HCT116 (cell line): Measurements from ENCODE around the gene CHPT1. TPM values are rescaled to one million over a fixed set of nuclear protein-coding genes. Genes with fewer than 3 reads are reported as not detected.

Source experiments
- ATAC-seq: fragments of 200-7000 bp; cut with Tn5 transposase; 2 replicates; pipeline ENCODE4 v1.9.1; 2020; ENCODE audit warnings: mild to moderate bottlenecking, moderate library complexity
- BruUV-seq: library from RNA; stranded (reverse); fragments of 400-500 nt; replicated peaks from 2 replicates; lab custom pipeline; 2021; lab: Mats Ljungman, UMichigan
- CTCF ChIA-PET: fragments of 300-600 bp; sonication (Branson Sonifier 250); formaldehyde crosslinking; loops from one replicate; lab custom pipeline; 2021; ENCODE audit warnings: antibody characterized with exemption; lab: Charles Lee
- POLR2A ChIA-PET: fragments of 300-600, 350-600 bp; sonication (Branson Sonifier 250); formaldehyde crosslinking; loops from one replicate; lab custom pipeline; 2021; ENCODE audit warnings: antibody characterized with exemption; lab: Charles Lee
- RAD21 ChIA-PET, 2 experiments: fragments of 300-600 bp; sonication (Branson Sonifier 250); formaldehyde crosslinking; loops; one replicate each; lab custom pipeline; 2023; ENCODE audit warnings: low total read pairs in 2 of 2; ENCODE audit not compliant: uncharacterized antibody in 2 of 2, unreplicated experiment in 2 of 2, low non-redundant PET in 1 of 2; lab: Charles Lee
- DNase-seq: peaks from one replicate; pipeline ENCODE4 v3.0.0-alpha.2; 2010; ENCODE audit warnings: low read depth, low spot score
- H2AFZ ChIP-seq: fragments of 200-600 bp; shearing (Covaris generic), sonication (generic); 2 replicates; pipeline ENCODE4 v1.6.1; 2017; ENCODE audit warnings: low read depth, mixed run types, mixed read lengths, antibody characterized with exemption, low read length; ENCODE audit not compliant: poor library complexity, severe bottlenecking
- H3K27ac ChIP-seq: 2 replicates; pipeline ENCODE4 v1.5.1; 2012; ENCODE audit warnings: low read depth, low read length
- H3K27me3 ChIP-seq: fragments of 200-600 bp; sonication (generic); 2 replicates; pipeline ENCODE4 v1.6.1; 2016; ENCODE audit warnings: mixed run types, low read length, mixed read lengths; ENCODE audit not compliant: insufficient read depth
- H3K36me3 ChIP-seq, 2 experiments: fragments of 200-500 bp in 1 of 2; fragments of 200-600 bp in 1 of 2; sonication (Bioruptor generic) in 1 of 2; sonication (generic) in 1 of 2; 2 replicates each; pipeline versions ENCODE4 v1.5.1 to v1.6.1; 2014 to 2016; ENCODE audit warnings: low read length in 2 of 2, inconsistent platforms in 1 of 2, mixed read lengths in 1 of 2, mixed run types in 1 of 2; ENCODE audit not compliant: insufficient read depth in 2 of 2, control insufficient read depth in 1 of 2
- H3K4me1 ChIP-seq, 2 experiments: fragments of 200-600 bp in 1 of 2; sonication (generic) in 1 of 2; 2 replicates each; pipeline versions ENCODE4 v1.5.1 to v1.6.1; 2012 to 2017; ENCODE audit warnings: low read length in 2 of 2, inconsistent platforms in 1 of 2, mild to moderate bottlenecking in 1 of 2, mixed read lengths in 1 of 2, mixed run types in 1 of 2, moderate library complexity in 1 of 2; ENCODE audit not compliant: insufficient read depth in 2 of 2, control insufficient read depth in 1 of 2
- H3K4me2 ChIP-seq: fragments of 200-600 bp; sonication (generic); 2 replicates; pipeline ENCODE4 v1.6.1; 2017; ENCODE audit warnings: mixed run types, low read length, mixed read lengths
- H3K4me3 ChIP-seq, 2 experiments: fragments of 200-600 bp in 1 of 2; sonication (generic) in 1 of 2; replicated peaks in 1 of 2; 2 replicates each; pipeline ENCODE4 v1.5.1; 2011 to 2016; ENCODE audit warnings: low read length in 2 of 2, control low read depth in 1 of 2, low read depth in 1 of 2, mild to moderate bottlenecking in 1 of 2, mixed read lengths in 1 of 2, mixed run types in 1 of 2
- H3K79me2 ChIP-seq: fragments of 200-600 bp; sonication (generic); 2 replicates; pipeline ENCODE4 v1.6.1; 2017; ENCODE audit warnings: mild to moderate bottlenecking, mixed run types, low read length, moderate library complexity, mixed read lengths; ENCODE audit not compliant: insufficient read depth
- H3K9ac ChIP-seq: fragments of 200-600 bp; sonication (generic); 2 replicates; pipeline ENCODE4 v1.6.1; 2016; ENCODE audit warnings: low read length, mixed read lengths
- H3K9me2 ChIP-seq: fragments of 200-600 bp; sonication (generic), shearing (Covaris generic); 2 replicates; pipeline ENCODE4 v1.6.1; 2017; ENCODE audit warnings: mixed run types, mild to moderate bottlenecking, moderate library complexity; ENCODE audit not compliant: insufficient read depth
- H3K9me3 ChIP-seq, 2 experiments: fragments of 200-500 bp in 1 of 2; fragments of 200-600 bp in 1 of 2; sonication (Bioruptor generic) in 1 of 2; sonication (generic) in 1 of 2; 2 replicates each; pipeline ENCODE4 v1.6.1; 2014 to 2017; ENCODE audit warnings: low read length in 2 of 2, mixed read lengths in 2 of 2, inconsistent platforms in 1 of 2, low read depth in 1 of 2, mild to moderate bottlenecking in 1 of 2, mixed run types in 1 of 2, moderate library complexity in 1 of 2; ENCODE audit not compliant: control insufficient read depth in 1 of 2, insufficient read depth in 1 of 2
- H4K20me1 ChIP-seq: fragments of 200-600 bp; sonication (generic), shearing (Covaris generic); 2 replicates; pipeline ENCODE4 v1.6.1; 2017; ENCODE audit warnings: mixed run types, mild to moderate bottlenecking, moderate library complexity; ENCODE audit not compliant: insufficient read depth
- ELF1 ChIP-seq: IDR thresholded peaks from 2 replicates; pipeline ENCODE4 v1.6.1; 2012; ENCODE audit warnings: low read depth, borderline replicate concordance
- EZH2 ChIP-seq: fragments of 200-600 bp; sonication (generic); IDR thresholded peaks from 2 replicates; pipeline ENCODE4 v1.6.1; 2017; ENCODE audit warnings: antibody characterized with exemption, mixed run types
- FOSL1 ChIP-seq: IDR thresholded peaks from 2 replicates; pipeline ENCODE4 v1.6.1; 2012; ENCODE audit warnings: low read depth
- RAD21 ChIP-seq: IDR thresholded peaks from 2 replicates; pipeline ENCODE4 v1.6.1; 2012; ENCODE audit warnings: low read depth, mild to moderate bottlenecking
- SP1 ChIP-seq: IDR thresholded peaks from 2 replicates; pipeline ENCODE4 v1.6.1; 2012; ENCODE audit warnings: low read depth
- ZFX ChIP-seq: fragments of 450-650 bp; IDR thresholded peaks from 2 replicates; pipeline ENCODE4 v1.6.1; 2017
- ZNF274 ChIP-seq: fragments of 200-500 bp; sonication (Bioruptor generic); IDR thresholded peaks from 2 replicates; pipeline ENCODE4 v1.6.1; 2014; ENCODE audit warnings: mild to moderate bottlenecking, low read depth, low read length, inconsistent platforms
- intact Hi-C: fragments of 100-400 bp; cut with micrococcal nuclease; formaldehyde crosslinking; loops from 2 replicates; pipeline ENCODE4 v1.10.0; 2022
- total RNA-seq: library from RNA; stranded (reverse); gene quantifications from one replicate; pipeline ENCODE4 v1.2.1, GENCODE V29; 2021; ENCODE audit not compliant: unreplicated experiment
- TF ChIP-seq, protein P1 (sequence below), 3 experiments: fragments of 200-600 bp in 1 of 3; sonication (generic) in 1 of 3; IDR thresholded peaks in 2 of 3; conservative IDR thresholded peaks in 1 of 3; 2 replicates each; pipeline ENCODE4 v1.5.1; 2012 to 2017; ENCODE audit warnings: low read depth in 2 of 3, low read length in 2 of 3, antibody characterized with exemption in 1 of 3, borderline replicate concordance in 1 of 3, control low read depth in 1 of 3, mild to moderate bottlenecking in 1 of 3, mixed read lengths in 1 of 3, mixed run types in 1 of 3, moderate library complexity in 1 of 3; ENCODE audit not compliant: insufficient read depth in 1 of 3
- TF ChIP-seq, protein P2 (sequence below): IDR thresholded peaks from 2 replicates; pipeline ENCODE4 v1.6.1; 2011; ENCODE audit warnings: mild to moderate bottlenecking, low read length, moderate library complexity; ENCODE audit not compliant: insufficient replicate concordance; ENCODE audit errors: extremely low read depth

CHPT1 gene
- total RNA-seq, 1 experiment from 2014 or later, result 20.1 TPM

- Histone ChIP-seq H3K9me3 (no peaks in the 10 kb centered on the region), H3K4me2 (no peak overlapping the region), H3K9ac (no peak overlapping the region), H4K20me1 (no peaks in the 10 kb centered on the region), H3K9me2 (no peaks in the 10 kb centered on the region), H2AFZ (no peak overlapping the region), H3K79me2 (no peaks in the 10 kb centered on the region), H3K27ac (no peak overlapping the region), H3K4me1 (no peaks in the 10 kb centered on the region), H3K36me3 (no peaks in the 10 kb centered on the region), H3K27me3 (no peaks in the 10 kb centered on the region), H3K4me3 (no peak overlapping the region)
- ATAC-seq (no peak), DNase-seq (no peak)
- POLR2A ChIA-PET, result no interaction called here
- RAD21 ChIA-PET, result no interaction called here
- CTCF ChIA-PET, result no interaction called here
- no TSS peak for BruUV-seq
- intact Hi-C loops, result no loop called here
- TF ChIP-seq, protein P1, sequence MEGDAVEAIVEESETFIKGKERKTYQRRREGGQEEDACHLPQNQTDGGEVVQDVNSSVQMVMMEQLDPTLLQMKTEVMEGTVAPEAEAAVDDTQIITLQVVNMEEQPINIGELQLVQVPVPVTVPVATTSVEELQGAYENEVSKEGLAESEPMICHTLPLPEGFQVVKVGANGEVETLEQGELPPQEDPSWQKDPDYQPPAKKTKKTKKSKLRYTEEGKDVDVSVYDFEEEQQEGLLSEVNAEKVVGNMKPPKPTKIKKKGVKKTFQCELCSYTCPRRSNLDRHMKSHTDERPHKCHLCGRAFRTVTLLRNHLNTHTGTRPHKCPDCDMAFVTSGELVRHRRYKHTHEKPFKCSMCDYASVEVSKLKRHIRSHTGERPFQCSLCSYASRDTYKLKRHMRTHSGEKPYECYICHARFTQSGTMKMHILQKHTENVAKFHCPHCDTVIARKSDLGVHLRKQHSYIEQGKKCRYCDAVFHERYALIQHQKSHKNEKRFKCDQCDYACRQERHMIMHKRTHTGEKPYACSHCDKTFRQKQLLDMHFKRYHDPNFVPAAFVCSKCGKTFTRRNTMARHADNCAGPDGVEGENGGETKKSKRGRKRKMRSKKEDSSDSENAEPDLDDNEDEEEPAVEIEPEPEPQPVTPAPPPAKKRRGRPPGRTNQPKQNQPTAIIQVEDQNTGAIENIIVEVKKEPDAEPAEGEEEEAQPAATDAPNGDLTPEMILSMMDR (IDR thresholded peaks at IDR 0.05 in 2 of 3, conservative IDR thresholded peaks at IDR 0.05 in 1 of 3; ENCODE audit: borderline replicate concordance in 1 of 3, insufficient read depth in 1 of 3, low read depth in 2 of 3, low read length in 2 of 3), result no peak
- TF ChIP-seq RAD21 (no peak), ZFX (no peak), ZNF274 (no peak), ELF1 (no peak), EZH2 (no peak), SP1 (no peak), FOSL1 (no peak)
- TF ChIP-seq, protein P2, sequence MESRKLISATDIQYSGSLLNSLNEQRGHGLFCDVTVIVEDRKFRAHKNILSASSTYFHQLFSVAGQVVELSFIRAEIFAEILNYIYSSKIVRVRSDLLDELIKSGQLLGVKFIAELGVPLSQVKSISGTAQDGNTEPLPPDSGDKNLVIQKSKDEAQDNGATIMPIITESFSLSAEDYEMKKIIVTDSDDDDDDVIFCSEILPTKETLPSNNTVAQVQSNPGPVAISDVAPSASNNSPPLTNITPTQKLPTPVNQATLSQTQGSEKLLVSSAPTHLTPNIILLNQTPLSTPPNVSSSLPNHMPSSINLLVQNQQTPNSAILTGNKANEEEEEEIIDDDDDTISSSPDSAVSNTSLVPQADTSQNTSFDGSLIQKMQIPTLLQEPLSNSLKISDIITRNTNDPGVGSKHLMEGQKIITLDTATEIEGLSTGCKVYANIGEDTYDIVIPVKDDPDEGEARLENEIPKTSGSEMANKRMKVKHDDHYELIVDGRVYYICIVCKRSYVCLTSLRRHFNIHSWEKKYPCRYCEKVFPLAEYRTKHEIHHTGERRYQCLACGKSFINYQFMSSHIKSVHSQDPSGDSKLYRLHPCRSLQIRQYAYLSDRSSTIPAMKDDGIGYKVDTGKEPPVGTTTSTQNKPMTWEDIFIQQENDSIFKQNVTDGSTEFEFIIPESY, result no peak
These were observed 31.2 kb upstream of the CHPT1 start for GRCh38 chr12:101666052-101666728.
